ENCODE data around the gene NKAIN2.

DNA sequence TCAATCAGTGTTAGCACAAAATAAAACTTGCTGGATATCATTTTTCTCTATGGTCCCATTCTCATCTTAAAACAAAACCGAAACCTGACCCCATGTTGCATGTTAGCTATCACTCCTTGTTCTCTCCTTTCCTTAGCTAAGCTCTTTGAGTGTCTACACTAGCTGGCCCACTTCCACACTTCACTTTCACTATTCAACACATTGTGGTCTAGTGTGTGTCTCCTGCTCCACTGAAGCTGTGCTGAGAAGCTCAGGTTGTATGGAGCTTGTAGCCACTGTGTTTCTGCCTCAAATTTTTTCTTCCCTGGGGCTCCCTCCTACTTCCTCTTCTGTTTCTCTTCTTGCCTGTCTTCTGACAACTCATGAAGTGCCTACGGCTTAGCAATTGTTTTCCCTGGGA, 223.0 kb downstream of the NKAIN2 start:
- TF ChIP-seq, protein P1, sequence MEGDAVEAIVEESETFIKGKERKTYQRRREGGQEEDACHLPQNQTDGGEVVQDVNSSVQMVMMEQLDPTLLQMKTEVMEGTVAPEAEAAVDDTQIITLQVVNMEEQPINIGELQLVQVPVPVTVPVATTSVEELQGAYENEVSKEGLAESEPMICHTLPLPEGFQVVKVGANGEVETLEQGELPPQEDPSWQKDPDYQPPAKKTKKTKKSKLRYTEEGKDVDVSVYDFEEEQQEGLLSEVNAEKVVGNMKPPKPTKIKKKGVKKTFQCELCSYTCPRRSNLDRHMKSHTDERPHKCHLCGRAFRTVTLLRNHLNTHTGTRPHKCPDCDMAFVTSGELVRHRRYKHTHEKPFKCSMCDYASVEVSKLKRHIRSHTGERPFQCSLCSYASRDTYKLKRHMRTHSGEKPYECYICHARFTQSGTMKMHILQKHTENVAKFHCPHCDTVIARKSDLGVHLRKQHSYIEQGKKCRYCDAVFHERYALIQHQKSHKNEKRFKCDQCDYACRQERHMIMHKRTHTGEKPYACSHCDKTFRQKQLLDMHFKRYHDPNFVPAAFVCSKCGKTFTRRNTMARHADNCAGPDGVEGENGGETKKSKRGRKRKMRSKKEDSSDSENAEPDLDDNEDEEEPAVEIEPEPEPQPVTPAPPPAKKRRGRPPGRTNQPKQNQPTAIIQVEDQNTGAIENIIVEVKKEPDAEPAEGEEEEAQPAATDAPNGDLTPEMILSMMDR (IDR thresholded peaks at IDR 0.05 in 2 of 3, conservative IDR thresholded peaks at IDR 0.05 in 1 of 3; ENCODE audit: borderline replicate concordance in 1 of 3, insufficient read depth in 1 of 3, low read depth in 2 of 3, low read length in 2 of 3): no peak
- TF ChIP-seq POLR2AphosphoS5 (IDR thresholded peaks at IDR 0.05; ENCODE audit: low read depth, low read length) (no peak), ELF1 (IDR thresholded peaks at IDR 0.05; ENCODE audit: borderline replicate concordance, low read depth) (no peak), POLR2A (IDR thresholded peaks at IDR 0.05; ENCODE audit: borderline replicate concordance, extremely low read depth, insufficient read depth, insufficient read length) (no peak), EZH2 (IDR thresholded peaks at IDR 0.05) (no peak), YY1 (IDR thresholded peaks at IDR 0.05; ENCODE audit: extremely low read depth, insufficient replicate concordance, low read depth, low read length) (no peak), EZH2phosphoT487 (IDR thresholded peaks at IDR 0.05; ENCODE audit: borderline replicate concordance) (no peak)
- TF ChIP-seq, protein P2, sequence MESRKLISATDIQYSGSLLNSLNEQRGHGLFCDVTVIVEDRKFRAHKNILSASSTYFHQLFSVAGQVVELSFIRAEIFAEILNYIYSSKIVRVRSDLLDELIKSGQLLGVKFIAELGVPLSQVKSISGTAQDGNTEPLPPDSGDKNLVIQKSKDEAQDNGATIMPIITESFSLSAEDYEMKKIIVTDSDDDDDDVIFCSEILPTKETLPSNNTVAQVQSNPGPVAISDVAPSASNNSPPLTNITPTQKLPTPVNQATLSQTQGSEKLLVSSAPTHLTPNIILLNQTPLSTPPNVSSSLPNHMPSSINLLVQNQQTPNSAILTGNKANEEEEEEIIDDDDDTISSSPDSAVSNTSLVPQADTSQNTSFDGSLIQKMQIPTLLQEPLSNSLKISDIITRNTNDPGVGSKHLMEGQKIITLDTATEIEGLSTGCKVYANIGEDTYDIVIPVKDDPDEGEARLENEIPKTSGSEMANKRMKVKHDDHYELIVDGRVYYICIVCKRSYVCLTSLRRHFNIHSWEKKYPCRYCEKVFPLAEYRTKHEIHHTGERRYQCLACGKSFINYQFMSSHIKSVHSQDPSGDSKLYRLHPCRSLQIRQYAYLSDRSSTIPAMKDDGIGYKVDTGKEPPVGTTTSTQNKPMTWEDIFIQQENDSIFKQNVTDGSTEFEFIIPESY (IDR thresholded peaks at IDR 0.05; ENCODE audit: extremely low read depth, insufficient replicate concordance, low read length): no peak
- TF ChIP-seq, protein P3, sequence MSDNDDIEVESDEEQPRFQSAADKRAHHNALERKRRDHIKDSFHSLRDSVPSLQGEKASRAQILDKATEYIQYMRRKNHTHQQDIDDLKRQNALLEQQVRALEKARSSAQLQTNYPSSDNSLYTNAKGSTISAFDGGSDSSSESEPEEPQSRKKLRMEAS (IDR thresholded peaks at IDR 0.05): no peak
